Renal cortical epithelial cell (primary cell): ENCODE measurements around the gene GTF3C1. TPM values are rescaled to one million over a fixed set of nuclear protein-coding genes. Genes with fewer than 3 reads are reported as not detected.
A peak's percentile ranks its signal among the peaks of the same experiment; 100 is the strongest.

Experiments used
- DNase-seq: peaks from one replicate; pipeline ENCODE4 v3.0.0-alpha.2; 2011; ENCODE audit warnings: low read depth
- total RNA-seq: library from RNA; depleted of rRNA; stranded (reverse); fragments of >200 nt; gene quantifications from 2 replicates; pipeline ENCODE4 v1.2.3, GENCODE V29; 2014

GTF3C1 gene
- total RNA-seq, 1 donor from 2014 or later = 97.3 TPM

DNA sequence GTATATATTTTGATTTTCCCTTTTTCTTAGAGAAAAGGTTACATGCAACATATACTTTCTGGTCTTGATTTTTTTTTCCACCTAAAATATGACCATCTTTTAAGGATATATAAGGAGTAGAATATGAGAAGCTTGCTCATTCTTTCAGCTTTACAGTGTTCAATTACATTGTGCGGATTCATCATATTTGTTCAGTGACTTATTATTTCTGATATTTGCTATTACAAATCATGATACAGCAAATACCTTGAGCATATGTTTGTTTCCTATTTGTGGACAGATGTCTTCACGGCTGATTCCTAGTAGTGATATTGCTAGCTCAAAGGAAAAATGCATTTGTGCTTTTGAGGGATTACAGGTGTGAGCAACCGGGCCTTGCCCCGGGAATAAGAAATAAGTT, 18.4 kb upstream of the GTF3C1 start:
- no peak for DNase-seq

DNA sequence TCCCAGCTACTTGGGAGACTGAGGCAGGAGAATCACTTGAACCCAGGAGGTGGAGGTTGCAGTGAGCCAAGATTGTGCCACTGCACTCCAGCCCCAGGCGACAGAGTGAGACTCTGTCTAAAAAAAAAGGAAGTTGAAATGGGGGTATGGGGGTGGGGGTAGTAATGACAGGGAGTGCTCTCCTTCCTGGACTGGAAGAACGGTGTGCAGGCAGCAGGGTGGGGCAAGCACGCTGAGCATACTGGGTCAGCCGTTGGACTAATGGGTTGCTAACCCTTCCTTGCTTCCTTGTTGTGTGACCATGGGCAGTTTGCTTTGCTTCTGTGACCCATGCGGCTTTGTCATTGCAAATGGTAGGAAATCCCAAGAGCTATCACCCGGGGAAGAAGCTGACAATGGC, 16.7 kb upstream of the GTF3C1 start:
- DNase-seq = no peak

DNA sequence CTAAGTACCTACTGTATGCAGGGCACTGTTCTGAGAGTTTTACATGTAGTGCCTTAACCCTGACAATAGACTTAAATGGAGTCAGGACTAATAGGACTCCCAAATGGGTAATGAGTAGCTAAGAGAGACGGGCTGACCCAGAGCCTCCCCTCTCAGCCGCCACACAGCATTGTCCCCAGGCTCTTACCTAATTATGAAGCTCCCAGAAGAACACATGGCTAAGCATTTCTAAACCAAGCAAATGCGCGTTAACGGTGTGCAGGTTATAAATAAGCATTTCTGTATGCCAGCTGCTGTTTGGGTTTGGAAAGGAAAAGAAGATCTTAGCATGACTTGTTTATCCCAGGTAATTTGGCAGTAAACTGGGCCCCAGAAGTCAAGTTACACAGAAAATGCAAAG, 14.5 kb upstream of the GTF3C1 start:
- DNase-seq = no peak

DNA sequence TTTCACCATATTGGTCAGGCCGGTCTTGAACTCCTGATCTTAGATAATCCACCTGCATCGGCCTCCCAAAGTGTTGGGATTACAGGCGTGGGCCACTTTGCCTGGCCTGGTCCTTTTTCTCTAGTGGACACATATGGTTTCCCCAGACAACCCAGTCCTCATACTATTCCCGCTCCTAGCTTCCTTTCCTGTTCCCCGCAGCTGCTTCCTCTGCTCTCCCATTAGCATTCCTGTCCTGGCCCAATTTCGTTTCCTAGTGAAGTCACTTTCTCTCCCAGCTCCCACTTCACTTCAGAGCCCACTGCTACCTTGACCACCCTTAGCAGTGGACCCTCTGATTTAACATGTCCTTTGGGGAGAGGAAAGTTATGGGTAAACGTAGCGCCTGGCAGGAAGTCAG, 11.5 kb upstream of the GTF3C1 start:
- DNase-seq = no peak

DNA sequence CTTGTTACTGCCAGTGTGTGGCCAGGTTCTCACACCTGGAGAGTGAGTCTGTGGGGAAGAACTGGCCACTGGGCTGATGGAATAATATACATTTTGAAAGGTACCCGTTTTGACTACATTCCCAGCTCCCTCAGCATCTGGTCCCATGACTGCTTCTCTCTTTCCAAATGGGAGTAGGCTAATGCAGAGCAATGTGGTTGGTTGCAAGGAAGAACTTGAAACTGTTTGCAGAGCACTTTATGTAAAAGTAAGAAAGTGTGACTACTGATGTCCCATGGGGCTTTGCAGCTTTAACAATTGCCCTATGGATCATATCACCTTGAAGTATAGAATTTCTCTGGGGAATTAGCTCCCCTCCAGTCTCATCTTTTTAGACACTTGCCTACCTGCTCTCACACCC, 9.2 kb upstream of the GTF3C1 start:
- no peak for DNase-seq

DNA sequence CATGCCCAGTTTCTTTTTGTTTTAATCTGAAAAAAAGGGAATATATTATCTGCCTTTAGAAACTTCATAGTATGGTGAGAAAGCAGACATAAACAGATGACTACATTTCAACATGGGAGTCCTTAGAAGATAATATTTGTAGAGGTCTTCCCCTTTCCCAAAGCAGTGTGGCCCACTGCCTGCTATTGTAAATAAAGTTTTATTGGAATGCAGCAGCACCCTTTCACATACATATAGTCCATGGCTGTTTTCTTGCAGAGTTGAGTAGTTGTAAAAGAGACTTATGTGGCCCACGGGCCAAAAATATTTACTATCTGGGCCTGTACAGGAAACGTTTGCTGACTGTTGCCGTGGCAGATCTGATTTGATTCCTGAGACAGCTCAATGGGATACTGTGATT, 8.7 kb upstream of the GTF3C1 start:
- no peak for DNase-seq

DNA sequence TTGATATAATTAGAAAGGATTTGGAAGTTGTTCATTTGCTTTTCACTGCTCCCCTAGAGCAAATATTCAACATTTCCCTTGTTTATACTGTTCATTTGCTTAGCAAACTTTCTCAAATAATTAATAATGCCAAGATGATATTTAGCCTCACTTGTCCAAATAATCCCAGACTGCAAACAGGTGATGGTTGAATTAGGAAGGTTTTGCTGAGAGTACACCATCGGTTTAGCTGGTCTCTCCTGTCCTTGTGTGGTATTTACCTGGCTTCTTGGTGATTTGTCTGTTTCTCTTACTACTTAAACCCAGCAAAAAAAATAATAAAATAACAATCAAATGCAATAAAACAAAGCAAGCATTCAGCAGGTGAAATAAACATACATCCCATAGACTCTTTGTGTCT, 6.8 kb upstream of the GTF3C1 start:
- DNase-seq = no peak

DNA sequence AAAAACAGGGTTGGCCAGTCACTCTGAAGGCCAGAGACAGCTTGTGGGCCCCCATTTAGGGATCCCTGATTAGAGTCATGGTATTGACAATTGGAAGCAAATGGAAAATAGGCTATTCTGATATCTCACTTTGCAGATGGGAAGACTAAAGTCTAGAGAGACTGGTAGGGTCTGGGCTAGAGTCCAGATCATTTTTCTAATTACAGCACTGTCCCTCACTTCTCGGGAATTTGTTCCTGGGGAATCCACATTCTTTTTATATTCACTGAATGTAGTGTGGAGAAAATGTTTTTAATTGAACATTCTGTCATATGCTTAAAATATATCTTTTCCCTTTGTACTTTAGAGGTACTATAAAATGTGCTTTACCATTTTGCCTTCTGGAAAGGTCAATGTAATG, 1.3 kb upstream of the GTF3C1 start:
- no peak for DNase-seq

DNA sequence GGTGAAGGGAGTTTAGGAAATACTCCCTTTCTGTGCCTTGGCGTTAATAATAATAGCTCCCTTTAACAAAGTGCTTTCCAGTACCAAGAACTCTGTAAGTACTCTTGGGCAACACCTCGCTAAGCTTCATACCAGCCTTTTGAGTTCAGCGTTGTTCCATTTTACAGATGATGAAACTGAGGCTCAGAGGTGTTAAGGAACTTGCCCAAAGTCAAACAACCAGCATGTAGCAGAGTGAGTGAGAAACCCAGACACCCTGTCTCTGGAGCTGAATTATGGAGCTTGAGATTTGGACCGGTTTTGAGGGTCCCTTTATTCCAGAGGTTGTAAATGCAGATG, 838 bp upstream of the GTF3C1 start:
- no peak for DNase-seq

DNA sequence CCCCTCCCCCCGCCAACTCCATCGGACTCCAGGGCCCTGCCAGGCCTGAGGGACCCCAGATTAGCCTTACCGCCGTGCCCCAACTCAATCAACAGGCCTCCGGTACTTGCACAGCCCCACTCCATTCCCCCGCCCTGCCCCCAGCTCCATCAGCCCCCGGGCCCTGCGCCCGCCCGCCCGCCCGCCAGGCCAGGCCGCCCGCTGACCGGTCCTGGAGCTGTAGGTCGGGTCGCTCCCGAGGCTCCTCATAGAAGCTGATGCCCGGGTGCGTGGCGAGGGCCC, 308 bp downstream of the GTF3C1 start:
- DNase-seq = no peak

DNA sequence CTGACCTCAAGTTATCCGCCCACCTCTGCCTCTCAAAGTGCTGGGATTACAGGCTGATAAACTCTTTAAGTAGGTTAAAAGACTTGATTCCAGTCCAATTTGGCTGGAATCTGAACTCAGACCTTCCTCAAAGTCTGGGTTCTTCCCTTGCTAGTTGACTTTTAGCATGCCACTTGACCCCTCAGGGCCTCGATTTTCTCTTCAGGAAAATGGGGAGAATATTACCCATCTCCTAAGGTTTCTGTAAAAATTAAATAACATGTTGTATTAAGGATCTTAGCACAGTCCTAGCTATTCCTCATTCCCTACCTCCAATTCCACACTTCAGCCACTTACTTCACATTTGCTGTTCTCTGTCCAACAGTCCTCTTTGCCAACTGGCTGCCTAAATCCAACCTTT, 1.9 kb downstream of the GTF3C1 start:
- no peak for DNase-seq

DNA sequence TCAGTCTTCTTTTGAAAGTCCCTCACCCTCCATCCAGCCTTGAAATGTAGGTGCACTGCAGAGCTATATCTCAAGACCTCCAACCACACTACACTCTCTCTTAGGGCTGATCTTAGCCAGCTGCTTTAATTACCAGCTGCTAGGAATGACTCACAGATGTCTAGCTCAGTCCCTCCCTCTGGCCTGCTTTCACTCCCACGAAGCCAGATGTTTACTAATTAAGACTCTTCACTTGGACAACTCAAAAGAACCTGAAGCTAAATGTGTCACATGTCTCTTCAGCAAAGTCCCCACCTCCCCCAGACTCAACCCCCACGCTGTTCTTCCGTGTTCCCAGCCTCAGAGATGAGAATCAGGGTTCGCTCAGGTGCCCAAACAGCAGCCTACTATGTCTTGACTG, 2.6 kb downstream of the GTF3C1 start:
- peak; percentile 70 for DNase-seq

DNA sequence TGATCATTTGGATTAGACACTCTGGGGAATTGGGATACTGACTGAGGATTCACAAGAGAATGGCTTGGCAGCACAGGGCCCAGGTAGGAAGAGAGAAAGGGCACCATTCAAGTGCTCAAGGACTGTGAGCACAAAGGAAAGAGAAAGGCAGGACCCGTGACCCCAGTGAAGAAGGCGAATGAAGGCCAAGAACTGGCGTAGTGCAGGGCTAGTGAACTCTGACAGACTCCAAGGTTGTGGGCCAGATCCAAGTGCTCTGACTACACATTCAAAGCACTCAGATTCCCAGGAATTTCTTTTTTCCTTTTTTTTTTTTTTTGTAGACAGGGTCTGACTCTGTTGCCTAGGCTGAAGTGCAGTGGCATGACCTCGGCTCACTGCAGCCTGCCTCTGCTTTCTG, 5.0 kb downstream of the GTF3C1 start:
- no peak for DNase-seq

DNA sequence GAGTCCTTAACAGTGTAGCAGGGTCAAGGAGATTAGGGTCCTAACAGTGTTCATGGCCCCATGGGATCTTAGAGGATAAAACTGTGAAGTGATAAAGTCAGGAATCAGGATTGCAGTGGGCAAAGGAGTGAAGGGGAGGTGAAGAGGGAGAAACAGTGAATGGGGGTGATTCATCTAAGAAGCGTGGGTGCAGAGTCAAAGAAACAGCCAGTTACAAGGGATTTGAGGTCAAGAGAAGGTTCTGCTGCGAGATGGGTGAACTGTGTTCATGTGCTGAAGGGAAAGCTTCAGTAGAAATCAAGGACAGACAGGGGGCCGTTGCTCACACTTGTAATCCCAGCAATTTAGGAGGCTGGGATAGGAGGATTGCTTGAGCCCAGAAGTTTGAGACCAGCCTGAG, 5.9 kb downstream of the GTF3C1 start:
- no peak for DNase-seq

DNA sequence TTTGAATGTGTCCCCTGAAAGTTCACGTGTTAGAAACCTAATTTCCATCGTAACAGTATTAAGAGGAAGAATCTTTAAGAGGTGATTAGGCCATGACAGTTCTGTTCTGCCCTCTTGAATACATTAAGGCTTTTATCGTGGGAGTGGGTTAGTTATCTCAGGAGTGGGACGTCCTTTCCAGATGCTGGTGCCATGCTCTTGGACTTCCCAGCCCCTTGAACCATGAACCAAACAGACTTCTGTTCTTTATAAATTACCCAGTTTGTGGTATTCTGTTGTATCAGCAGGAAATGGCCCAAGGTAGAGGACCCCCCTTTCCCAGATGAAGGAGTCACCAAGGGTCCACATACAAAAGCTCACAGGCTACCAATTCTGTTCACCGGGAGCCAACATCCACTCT, 10.1 kb downstream of the GTF3C1 start:
- DNase-seq = no peak

DNA sequence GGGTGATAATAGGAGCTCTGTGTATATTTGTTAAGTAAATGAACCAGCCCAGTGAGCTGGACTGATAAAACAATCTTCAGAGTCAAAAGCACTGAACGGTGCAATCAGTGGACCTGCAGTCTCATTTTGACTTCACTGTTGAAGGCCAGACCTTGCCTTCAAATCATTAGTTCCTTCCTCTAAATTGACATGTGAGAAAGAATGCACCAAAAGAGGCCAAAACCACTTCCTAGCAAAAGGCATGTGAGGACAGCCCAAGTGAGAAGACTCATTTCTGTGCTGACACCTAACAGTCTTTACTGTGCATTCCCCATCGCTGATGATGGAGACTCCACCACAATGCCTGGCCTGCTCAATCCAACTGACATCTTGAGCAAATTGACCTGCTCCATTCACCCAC, 10.6 kb downstream of the GTF3C1 start:
- no peak for DNase-seq

DNA sequence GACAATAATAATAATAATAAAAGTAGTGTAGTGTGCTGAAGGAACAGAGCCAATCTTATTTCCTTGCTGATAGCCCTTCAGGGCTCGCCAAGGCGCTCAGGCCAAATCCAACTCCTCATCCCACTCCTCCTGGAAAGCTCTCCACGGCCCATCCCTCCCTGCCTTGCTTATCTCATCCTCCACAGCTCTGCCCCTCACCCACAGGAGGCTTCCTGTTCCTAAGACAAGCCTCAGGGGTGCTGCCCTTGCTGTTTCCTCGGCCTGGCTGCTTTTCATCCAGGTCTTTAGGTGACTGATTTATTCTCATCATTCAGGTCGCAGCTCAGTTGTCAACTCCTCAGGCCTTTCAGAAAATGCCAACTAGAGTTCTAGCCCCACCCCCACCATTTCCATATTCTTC, 11.2 kb downstream of the GTF3C1 start:
- no peak for DNase-seq

DNA sequence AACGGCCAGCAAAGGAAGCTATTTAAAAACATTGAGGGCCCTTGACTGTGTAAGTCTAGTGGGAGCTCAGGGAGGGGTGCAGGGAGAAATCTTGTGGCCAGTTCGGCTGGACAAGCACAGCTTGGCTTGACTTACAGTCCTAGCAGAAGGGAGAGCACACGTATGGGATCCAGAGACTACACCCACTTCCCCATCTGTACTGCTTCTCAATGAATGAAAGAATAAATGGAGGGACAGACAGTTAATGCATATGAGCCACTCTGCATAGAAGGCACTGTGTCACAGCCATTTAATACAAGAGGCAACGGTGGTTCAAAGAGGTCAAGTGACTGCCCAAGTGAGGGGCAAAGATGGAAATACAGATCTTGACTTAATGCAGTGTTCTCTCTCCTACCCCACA, 15.5 kb downstream of the GTF3C1 start:
- DNase-seq = no peak

DNA sequence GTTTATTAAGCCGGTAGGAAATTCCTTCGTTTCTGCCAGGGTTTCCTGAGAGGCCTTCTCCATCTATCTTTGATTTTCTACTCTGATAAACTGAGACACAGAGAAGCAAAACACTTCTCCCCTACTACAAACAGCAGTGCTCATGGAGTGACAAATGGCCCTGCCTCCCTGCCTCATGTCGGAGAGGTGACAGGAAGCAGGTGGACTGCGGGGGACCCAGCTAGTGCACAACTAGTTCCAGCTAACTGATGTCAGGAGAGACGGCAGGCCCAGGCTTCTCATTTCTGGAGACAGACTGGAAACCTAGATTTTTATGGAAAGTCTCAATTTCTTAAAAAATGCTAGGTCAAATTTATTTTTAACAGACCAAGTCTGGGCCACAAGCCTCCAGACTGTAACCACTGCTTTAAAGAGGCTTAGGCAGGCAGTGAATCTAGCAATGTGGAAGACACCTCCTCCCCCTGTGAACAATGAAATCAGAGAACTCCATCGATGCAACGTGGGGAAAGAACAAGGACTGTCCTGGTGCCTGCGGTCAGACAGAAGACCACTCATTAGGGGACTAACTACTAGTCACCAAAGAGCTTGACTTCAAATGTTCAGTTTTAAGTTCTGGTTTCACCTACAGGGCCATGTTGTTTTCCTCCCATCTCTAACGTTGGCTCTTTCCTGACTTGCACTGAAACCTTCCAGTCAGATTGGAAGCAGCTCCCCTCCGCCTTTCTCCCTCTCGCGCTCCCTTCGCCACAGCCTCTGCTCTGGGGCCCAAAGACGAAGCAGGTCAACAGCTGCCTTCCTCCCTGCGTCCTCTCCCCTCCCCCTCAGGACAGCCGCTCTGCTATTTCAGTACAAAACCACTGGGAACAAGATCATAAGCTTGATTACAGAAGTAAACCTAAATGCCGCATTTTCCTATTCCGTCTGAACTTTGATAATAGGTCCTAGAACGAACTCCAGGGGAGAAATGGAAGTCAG, 17.6 kb downstream of the GTF3C1 start:
- DNase-seq = no peak

DNA sequence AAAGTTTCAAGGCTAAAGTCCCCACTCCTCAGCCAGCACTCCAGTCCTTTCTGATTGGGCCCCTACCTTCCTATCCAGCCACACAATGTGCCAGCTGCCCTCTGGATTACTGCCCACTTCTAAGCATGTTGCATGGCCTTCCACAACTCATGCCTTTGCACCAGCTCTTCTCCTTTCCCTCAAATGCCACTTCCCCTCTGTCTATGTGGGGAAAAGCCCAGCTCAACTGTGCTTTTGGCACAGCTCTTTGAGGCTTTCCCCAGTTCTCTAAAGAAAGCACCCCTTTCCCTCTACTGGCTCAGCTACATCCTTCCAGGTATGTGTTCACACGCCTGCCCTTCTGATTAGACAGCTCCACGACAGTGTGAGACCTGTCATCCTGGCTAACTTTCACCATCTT, 18.5 kb downstream of the GTF3C1 start:
- DNase-seq = no peak

DNA sequence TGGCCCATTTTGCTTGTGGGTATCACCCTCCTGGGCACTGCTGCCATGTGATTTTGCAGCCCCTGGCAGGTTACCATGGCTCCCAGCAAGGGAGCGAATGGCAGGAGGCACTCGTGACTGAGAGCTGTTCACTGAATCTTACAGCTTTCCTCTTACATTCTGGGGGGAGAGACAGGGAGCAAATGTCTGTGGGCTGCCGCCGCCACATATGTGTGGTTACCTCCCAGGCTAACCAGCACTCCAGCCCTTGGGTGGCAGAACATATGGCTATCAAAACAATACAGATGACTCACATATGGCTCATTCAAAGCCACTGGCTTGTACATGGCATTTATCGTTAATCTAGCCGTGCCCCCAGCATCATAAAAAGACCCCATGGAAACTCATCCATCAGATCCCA, 19.8 kb downstream of the GTF3C1 start:
- peak; percentile 64 for DNase-seq

DNA sequence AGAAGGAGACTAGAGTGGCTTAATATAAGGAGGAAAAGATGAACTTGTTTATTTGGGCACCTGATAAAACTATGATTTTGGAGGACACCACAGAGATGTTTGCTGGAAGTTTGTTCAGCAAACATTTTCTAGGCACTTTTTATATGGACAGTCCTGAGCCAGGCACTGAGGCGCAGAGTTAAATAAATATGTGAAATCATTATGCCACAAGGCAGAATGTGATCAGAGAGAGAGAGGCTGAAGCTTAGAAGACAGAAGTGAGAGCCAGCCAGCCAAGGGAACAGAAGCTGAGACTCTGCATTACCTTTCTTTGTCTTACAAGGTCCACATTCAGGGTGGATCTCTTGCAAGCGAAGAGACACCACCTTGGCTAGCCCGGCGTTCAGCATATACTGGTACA, 21.4 kb downstream of the GTF3C1 start:
- DNase-seq = no peak

DNA sequence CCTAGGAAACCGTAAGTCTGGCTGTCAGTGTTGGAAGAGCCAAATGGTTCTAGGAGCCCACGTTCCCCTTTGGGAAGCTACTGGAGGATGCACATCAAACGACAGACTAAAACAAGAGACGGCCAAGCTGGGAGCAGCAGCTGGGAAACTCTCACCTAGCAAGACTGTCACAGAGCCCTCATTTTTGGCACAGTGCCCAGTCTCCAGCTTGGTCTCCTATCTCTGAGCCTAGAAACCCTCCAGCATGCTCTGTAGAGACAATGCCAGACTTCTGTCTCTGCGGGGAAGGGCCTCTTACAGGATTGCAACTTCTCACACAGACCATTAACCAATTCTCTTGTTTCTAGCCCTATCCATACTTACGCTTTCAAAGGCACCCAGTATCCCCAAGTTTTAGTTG, 23.5 kb downstream of the GTF3C1 start:
- no peak for DNase-seq

DNA sequence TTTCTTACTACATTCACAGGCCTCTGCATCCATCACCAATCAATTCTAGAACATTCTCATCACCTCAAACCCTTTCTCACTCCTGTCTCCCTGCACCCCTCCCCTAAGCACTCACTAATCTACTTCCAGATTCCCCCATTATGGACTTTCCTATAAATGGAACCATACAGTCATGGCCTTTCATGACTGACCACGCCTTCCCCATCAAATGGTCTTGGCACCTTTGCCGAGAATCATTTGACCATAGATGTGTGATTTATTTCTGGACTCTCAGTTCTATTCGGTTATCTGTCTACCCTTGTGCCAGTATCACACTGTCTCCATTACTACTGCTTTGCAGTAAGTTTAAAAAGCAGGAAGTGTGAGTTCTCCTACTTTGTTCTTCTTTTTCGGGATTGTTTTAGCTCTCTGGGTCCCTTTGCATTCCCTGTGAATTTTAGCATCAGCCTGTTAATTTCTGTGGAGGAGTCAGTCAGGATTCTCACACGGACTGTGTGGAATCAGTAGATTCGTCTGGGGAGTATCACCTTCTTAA, 27.5 kb downstream of the GTF3C1 start:
- no peak for DNase-seq
